IMR-90 (cell line): ENCODE results near the gene TBPL2. TPM values are rescaled to one million over a fixed set of nuclear protein-coding genes. Genes with fewer than 3 reads are reported as not detected.

Experiments used
- ATAC-seq: fragments of 200-7000 bp; cut with Tn5 transposase; 2 replicates; pipeline ENCODE4 v1.9.1; 2020; ENCODE audit warnings: low read depth, mild to moderate bottlenecking, moderate library complexity
- BruUV-seq: library from RNA; stranded (reverse); fragments of 400-500 nt; replicated peaks from 2 replicates; lab custom pipeline; 2021; lab: Mats Ljungman, UMichigan
- CTCF ChIA-PET: fragments of 300-600 bp; formaldehyde crosslinking; extraction: SDS; loops from one replicate; lab custom pipeline; 2021; ENCODE audit warnings: antibody characterized with exemption; lab: Yijun Ruan, JAX
- POLR2A ChIA-PET: fragments of 300-600 bp; sonication (Branson Sonifier 250); formaldehyde crosslinking; loops from one replicate; lab custom pipeline; 2022; ENCODE audit warnings: antibody characterized with exemption; ENCODE audit not compliant: unreplicated experiment; lab: Charles Lee
- DNase-seq: peaks from one replicate; pipeline ENCODE4 v3.0.0; 2013
- H2AFZ ChIP-seq: replicated peaks from 2 replicates; pipeline ENCODE3; 2013; ENCODE audit warnings: low read length, mild to moderate bottlenecking; ENCODE audit not compliant: poor library complexity
- H2AK5ac ChIP-seq: 2 replicates; pipeline ENCODE4 v1.6.1; 2013; ENCODE audit warnings: low read depth, low read length, inconsistent platforms
- H2AK9ac ChIP-seq: replicated peaks from 2 replicates; pipeline ENCODE3; 2013; ENCODE audit warnings: mild to moderate bottlenecking, low read depth, low read length, moderate library complexity; ENCODE audit not compliant: poor library complexity
- H2BK120ac ChIP-seq: 2 replicates; pipeline ENCODE4 v1.6.1; 2013; ENCODE audit warnings: low read depth, low read length, inconsistent platforms
- H2BK15ac ChIP-seq: 3 replicates; pipeline ENCODE4 v1.6.1; 2013; ENCODE audit warnings: low read depth, low read length, inconsistent platforms
- H2BK20ac ChIP-seq: 2 replicates; pipeline ENCODE4 v1.6.1; 2013; ENCODE audit warnings: low read depth, mild to moderate bottlenecking, inconsistent platforms, low read length, moderate library complexity
- H2BK5ac ChIP-seq: 2 replicates; pipeline ENCODE4 v1.6.1; 2013; ENCODE audit warnings: mild to moderate bottlenecking, low read depth, low read length, inconsistent platforms; ENCODE audit not compliant: poor library complexity, severe bottlenecking
- H3K14ac ChIP-seq: replicated peaks from 2 replicates; pipeline ENCODE4 v1.6.1; 2013; ENCODE audit warnings: low read depth, low read length, inconsistent platforms
- H3K18ac ChIP-seq: 2 replicates; pipeline ENCODE4 v1.6.1; 2013; ENCODE audit warnings: low read depth, low read length, control low read depth
- H3K23ac ChIP-seq: 2 replicates; pipeline ENCODE4 v1.6.1; 2013; ENCODE audit warnings: low read depth, low read length, inconsistent platforms
- H3K27ac ChIP-seq: 2 replicates; pipeline ENCODE4 v1.5.1; 2013; ENCODE audit warnings: mild to moderate bottlenecking, control low read depth, low read length; ENCODE audit not compliant: insufficient read depth
- H3K27me3 ChIP-seq: 2 replicates; pipeline ENCODE4 v1.6.1; 2013; ENCODE audit warnings: low read length; ENCODE audit not compliant: control insufficient read depth, insufficient read depth
- H3K36me3 ChIP-seq: 2 replicates; pipeline ENCODE4 v1.6.1; 2013; ENCODE audit warnings: low read length, mixed read lengths; ENCODE audit not compliant: control insufficient read depth, insufficient read depth
- H3K4ac ChIP-seq: 2 replicates; pipeline ENCODE4 v1.6.1; 2013; ENCODE audit warnings: low read depth, low read length, inconsistent platforms
- H3K4me1 ChIP-seq: 2 replicates; pipeline ENCODE4 v1.6.1; 2013; ENCODE audit warnings: low read length, mixed read lengths; ENCODE audit not compliant: control insufficient read depth, insufficient read depth
- H3K4me2 ChIP-seq: 2 replicates; pipeline ENCODE4 v1.6.1; 2013; ENCODE audit warnings: low read depth, mild to moderate bottlenecking, control low read depth, low read length, moderate library complexity
- H3K4me3 ChIP-seq: 2 replicates; pipeline ENCODE4 v1.5.1; 2013; ENCODE audit warnings: low read depth, mild to moderate bottlenecking, control low read depth, low read length, moderate library complexity; ENCODE audit not compliant: insufficient read depth
- H3K56ac ChIP-seq: 2 replicates; pipeline ENCODE4 v1.6.1; 2013; ENCODE audit warnings: low read length, inconsistent platforms; ENCODE audit not compliant: insufficient read depth; ENCODE audit errors: extremely low read depth
- H3K79me1 ChIP-seq, 2 experiments: 2 replicates each; pipeline ENCODE4 v1.6.1; 2013; ENCODE audit warnings: low read length in 2 of 2, inconsistent platforms in 1 of 2, low read depth in 1 of 2
- H3K9ac ChIP-seq: 2 replicates; pipeline ENCODE4 v1.6.1; 2013; ENCODE audit warnings: low read depth, low read length, control low read depth
- H3K9me1 ChIP-seq: 2 replicates; pipeline ENCODE4 v1.6.1; 2013; ENCODE audit warnings: low read length, inconsistent platforms; ENCODE audit not compliant: insufficient read depth
- H3K9me3 ChIP-seq: 2 replicates; pipeline ENCODE4 v1.6.1; 2013; ENCODE audit warnings: low read length; ENCODE audit not compliant: control insufficient read depth, insufficient read depth
- H4K20me1 ChIP-seq: 2 replicates; pipeline ENCODE4 v1.6.1; 2013; ENCODE audit warnings: low read length, inconsistent platforms; ENCODE audit not compliant: insufficient read depth
- H4K5ac ChIP-seq: 2 replicates; pipeline ENCODE4 v1.6.1; 2013; ENCODE audit warnings: mild to moderate bottlenecking, low read depth, low read length, control low read depth
- H4K8ac ChIP-seq, 2 experiments: 2 replicates each; pipeline ENCODE4 v1.6.1; 2013; ENCODE audit warnings: low read depth in 2 of 2, low read length in 2 of 2, control low read depth in 1 of 2, inconsistent platforms in 1 of 2
- H4K91ac ChIP-seq: 2 replicates; pipeline ENCODE4 v1.6.1; 2013; ENCODE audit warnings: low read depth, low read length, inconsistent platforms; ENCODE audit not compliant: insufficient read depth
- BHLHE40 ChIP-seq: fragments of 150-350 bp; IDR thresholded peaks from 2 replicates; pipeline ENCODE4 v1.6.1; 2016; ENCODE audit warnings: mild to moderate bottlenecking, low read depth, low read length
- CEBPB ChIP-seq: IDR thresholded peaks from 2 replicates; pipeline ENCODE4 v1.6.1; 2012; ENCODE audit warnings: low read depth, low read length, improper control_type of control experiment
- CHD1 ChIP-seq: IDR thresholded peaks from 2 replicates; pipeline ENCODE4 v1.6.1; 2012; ENCODE audit warnings: low read depth, low read length, improper control_type of control experiment
- CTCF ChIP-seq: conservative IDR thresholded peaks from 2 replicates; pipeline ENCODE4 v1.5.1; 2012; ENCODE audit warnings: mild to moderate bottlenecking, low read depth, low read length, improper control_type of control experiment
- FOS ChIP-seq: fragments of 150-350 bp; IDR thresholded peaks from 2 replicates; pipeline ENCODE4 v1.6.1; 2016; ENCODE audit warnings: low read depth, low read length
- MAFK ChIP-seq: IDR thresholded peaks from 2 replicates; pipeline ENCODE4 v1.6.1; 2012; ENCODE audit warnings: low read depth, low read length, improper control_type of control experiment
- MXI1 ChIP-seq: IDR thresholded peaks from 2 replicates; pipeline ENCODE4 v1.6.1; 2012; ENCODE audit warnings: low read depth, mild to moderate bottlenecking, low read length, moderate library complexity, borderline replicate concordance
- RFX5 ChIP-seq: IDR thresholded peaks from 2 replicates; pipeline ENCODE4 v1.8.0; 2012; ENCODE audit warnings: low read depth, mild to moderate bottlenecking, low read length, moderate library complexity
- SMC3 ChIP-seq: fragments of 150-350 bp; IDR thresholded peaks from 2 replicates; pipeline ENCODE4 v1.6.1; 2016; ENCODE audit warnings: low read depth, mild to moderate bottlenecking, antibody characterized with exemption, low read length, moderate library complexity
- WGBS, 2 experiments: methylation state at CpG; one replicate each; pipeline versions ENCODE4 v1.1.5 to v1.1.7; 2013; ENCODE audit warnings: missing lambda C conversion rate in 2 of 2; ENCODE audit not compliant: insufficient read length in 1 of 2; ENCODE audit errors: extremely low coverage in 2 of 2; 5-methylcytosine and 5-hydroxymethylcytosine counted together
- dilution Hi-C: fragments of 300-500 bp; cut with HindIII; formaldehyde crosslinking; loops from one replicate; pipeline ENCODE4 v1.14.3; 2018; ENCODE audit warnings: low sequenced_read_pairs; ENCODE audit not compliant: unreplicated experiment
- in situ Hi-C: fragments of 300-500 bp; cut with MboI; formaldehyde crosslinking; loops from 3 replicates; pipeline ENCODE4 v1.14.3; 2019; ENCODE audit warnings: low sequenced_read_pairs, inconsistent platforms, mixed read lengths
- intact Hi-C: fragments of 100-400 bp; cut with micrococcal nuclease; formaldehyde crosslinking; loops from 2 replicates; pipeline ENCODE4 v1.10.0; 2022
- polyA plus RNA-seq, 3 experiments: library from polyadenylated mRNA; depleted of rRNA; stranded (reverse); fragments of >200 nt; gene quantifications; 2 replicates each; pipeline ENCODE4 v1.2.3, GENCODE V29; 2012; ENCODE audit warnings: low replicate concordance in 1 of 3
- total RNA-seq: library from RNA; depleted of rRNA; stranded (reverse); fragments of >200 nt; gene quantifications from 2 replicates; pipeline ENCODE4 v1.2.3, GENCODE V29; 2012
- TF ChIP-seq, protein P1 (sequence below): fragments of 150-350 bp; IDR thresholded peaks from 2 replicates; pipeline ENCODE4 v1.6.1; 2017; ENCODE audit warnings: mild to moderate bottlenecking, antibody characterized with exemption, low read length, low read depth

Gene TBPL2
- total and polyA plus RNA-seq, 2 of the 4 experiments (the other 2 are of a cell fraction), result not detected

DNA sequence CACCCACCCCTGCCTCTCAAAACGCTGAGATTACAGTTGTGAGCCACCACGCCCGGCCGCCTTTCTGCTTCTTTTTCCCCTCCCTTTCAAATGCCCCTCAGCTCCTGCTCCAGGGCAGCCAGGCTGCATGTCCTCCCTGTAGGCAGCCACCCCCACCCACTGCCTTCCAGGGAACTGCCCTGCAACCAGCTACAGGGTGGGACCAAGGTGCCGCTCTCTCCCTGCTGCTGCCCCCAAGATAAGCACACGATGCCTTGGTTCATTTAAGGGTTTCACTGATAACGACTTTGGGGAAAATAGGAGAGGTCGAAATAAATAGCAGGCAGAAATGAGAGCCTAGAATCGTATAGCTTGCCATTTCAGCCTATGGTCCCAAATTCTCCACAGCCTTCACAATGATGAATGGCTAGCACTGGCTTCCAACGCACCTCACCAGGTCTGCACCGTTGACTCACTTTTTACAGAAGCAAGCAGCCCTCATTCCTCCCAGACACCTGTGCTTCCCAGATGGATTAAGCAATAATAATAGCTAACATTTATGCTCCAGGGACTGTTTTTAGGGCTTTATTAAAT, 69.4 kb downstream of the TBPL2 start:
- intact Hi-C loops, result no loop called here
- BruUV-seq, result no TSS peak

More for the DNA sequence above, 69.4 kb downstream of the TBPL2 start:
- no peak overlapping the region for H2BK5ac ChIP-seq
- H3K4me3 ChIP-seq, result no peak overlapping the region
- ATAC-seq (no peak), DNase-seq (no peak)
- H3K4me2 ChIP-seq, result no peak overlapping the region
- H3K9ac ChIP-seq, result no peak overlapping the region
- CTCF ChIA-PET, result interaction anchor here (1.0 kb wide), 1 partner anchor 9 kb away, joined by 3 read pairs; no protein-coding TSS in a partner anchor
- H4K5ac ChIP-seq, result no peak overlapping the region
- H3K79me1 ChIP-seq, result peaks cover 3 to 7% of the 10 kb centered on the region in 2 experiments; a peak in 1 of 4 replicates
- H2BK20ac ChIP-seq, result no peak overlapping the region
- H4K91ac ChIP-seq, result no peak overlapping the region
- no peak overlapping the region for H2BK120ac ChIP-seq
- H3K9me3 ChIP-seq, result no peaks in the 10 kb centered on the region
- H4K20me1 ChIP-seq, result no peaks in the 10 kb centered on the region; the same call in 1 of the 2 replicates
- no peak overlapping the region for H2AK5ac ChIP-seq
- H2AK9ac ChIP-seq, result no peak overlapping the region
- H3K4ac ChIP-seq, result no peak overlapping the region
- POLR2A ChIA-PET, result no interaction called here
- in situ Hi-C loops, result no loop called here
- peaks cover under 1% of the 10 kb centered on the region; the same call in 1 of the 2 replicates for H3K9me1 ChIP-seq
- dilution Hi-C loops, result no loop called here
- WGBS, 2 experiments, result 73% methylated on average over 3 of the region's 11 CpGs; no CpG with 5 or more reads in 1 of the 2 experiments
- H2AFZ ChIP-seq, result no peak overlapping the region
- no peak overlapping the region for H3K27ac ChIP-seq
- H3K56ac ChIP-seq, result no peak overlapping the region
- H3K23ac ChIP-seq, result no peak overlapping the region
- TF ChIP-seq FOS (no peak), CHD1 (no peak), CTCF (no peak), BHLHE40 (no peak), CEBPB (no peak), RFX5 (no peak), SMC3 (no peak), MAFK (no peak), MXI1 (no peak)
- TF ChIP-seq, protein P1, sequence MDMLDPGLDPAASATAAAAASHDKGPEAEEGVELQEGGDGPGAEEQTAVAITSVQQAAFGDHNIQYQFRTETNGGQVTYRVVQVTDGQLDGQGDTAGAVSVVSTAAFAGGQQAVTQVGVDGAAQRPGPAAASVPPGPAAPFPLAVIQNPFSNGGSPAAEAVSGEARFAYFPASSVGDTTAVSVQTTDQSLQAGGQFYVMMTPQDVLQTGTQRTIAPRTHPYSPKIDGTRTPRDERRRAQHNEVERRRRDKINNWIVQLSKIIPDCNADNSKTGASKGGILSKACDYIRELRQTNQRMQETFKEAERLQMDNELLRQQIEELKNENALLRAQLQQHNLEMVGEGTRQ, result no peak
- no peak overlapping the region for H3K14ac ChIP-seq
- H2BK15ac ChIP-seq, result no peak overlapping the region
- H3K4me1 ChIP-seq, result peaks cover 10% of the 10 kb centered on the region
- H3K18ac ChIP-seq, result no peak overlapping the region
- no peak overlapping the region for H4K8ac ChIP-seq
- H3K36me3 ChIP-seq, result peaks cover 11% of the 10 kb centered on the region; the same call in 1 of the 2 replicates
- H3K27me3 ChIP-seq, result no peaks in the 10 kb centered on the region
